ENCODE results near the gene SEC23A. TPM values are rescaled to one million over a fixed set of nuclear protein-coding genes. Genes with fewer than 3 reads are reported as not detected.

The SEC23A gene
- total and polyA plus RNA-seq, 11 donors: 14.1 to 116 (median 82.5) TPM

GRCh38 chr14:39043352-39043943 lies 59.6 kb downstream of the SEC23A start:
- Histone ChIP-seq H3K27ac (no peak overlapping the region), H3K4me3 (no peak overlapping the region), H3K9me3 (no peaks in the 10 kb centered on the region), H3K4me1 (no peaks in the 10 kb centered on the region), H3K36me3 (peaks cover 0 to 100% (median 96%) of the 10 kb centered on the region in 9 donors), H3K27me3 (no peaks in the 10 kb centered on the region)
- ATAC-seq: no peak
- intact Hi-C loops (cut with DNase I): no loop called here
- DNase-seq: no peak
- TF ChIP-seq CTCF (IDR thresholded peaks at IDR 0.05) (no peak), POLR2A (IDR thresholded peaks at IDR 0.05) (no peak)
- WGBS, 4 donors: 68 to 85% (median 74%) methylated on average over 1 of the region's 1 CpG

GRCh38 chr14:39040529-39040928 lies 62.5 kb downstream of the SEC23A start:
- whole genome bisulfite sequencing, 4 donors: 97 to 99% (median 98%) methylated on average over 2 of the region's 2 CpGs

GRCh38 chr14:39038542-39038941 lies 64.5 kb downstream of the SEC23A start:
- no peak overlapping the region for H3K27ac ChIP-seq
- peaks cover 0 to 100% (median 89%) of the 10 kb centered on the region in 9 donors for H3K36me3 ChIP-seq
- DNase-seq (no peak), ATAC-seq (no peak)
- H3K27me3 ChIP-seq: no peaks in the 10 kb centered on the region
- H3K9me3 ChIP-seq: no peaks in the 10 kb centered on the region
- 92 to 96% (median 92%) methylated on average over 2 of the region's 2 CpGs for WGBS, 4 donors
- no peaks in the 10 kb centered on the region for H3K4me1 ChIP-seq
- intact Hi-C loops (cut with DNase I): no loop called here
- no peak overlapping the region for H3K4me3 ChIP-seq
- TF ChIP-seq CTCF (IDR thresholded peaks at IDR 0.05): no peak
- no peak for TF ChIP-seq POLR2A (IDR thresholded peaks at IDR 0.05)

More at GRCh38 chr14:39040529-39040928, 62.5 kb downstream of the SEC23A start:
- no peak overlapping the region for H3K4me3 ChIP-seq
- H3K36me3 ChIP-seq: peaks cover 0 to 100% (median 96%) of the 10 kb centered on the region in 9 donors
- no peak for TF ChIP-seq CTCF (IDR thresholded peaks at IDR 0.05)
- TF ChIP-seq POLR2A (IDR thresholded peaks at IDR 0.05): no peak
- no peak for ATAC-seq
- H3K9me3 ChIP-seq: no peaks in the 10 kb centered on the region
- no peak overlapping the region for H3K27ac ChIP-seq
- no peaks in the 10 kb centered on the region for H3K4me1 ChIP-seq
- DNase-seq: no peak
- no peaks in the 10 kb centered on the region for H3K27me3 ChIP-seq
- intact Hi-C loops (cut with DNase I): no loop called here

- TF ChIP-seq CTCF (IDR thresholded peaks at IDR 0.05): no peak
- no peak for TF ChIP-seq POLR2A (IDR thresholded peaks at IDR 0.05)
- WGBS, 4 donors: 96 to 98% (median 97%) methylated on average over 5 of the region's 5 CpGs
- H3K4me1 ChIP-seq: no peaks in the 10 kb centered on the region
- H3K4me3 ChIP-seq: no peak overlapping the region
- intact Hi-C loops (cut with DNase I): no loop called here
- H3K36me3 ChIP-seq: peaks cover 0 to 100% (median 89%) of the 10 kb centered on the region in 9 donors
- H3K27ac ChIP-seq: no peak overlapping the region
- no peaks in the 10 kb centered on the region for H3K27me3 ChIP-seq
- H3K9me3 ChIP-seq: no peaks in the 10 kb centered on the region
- no peak for ATAC-seq
- DNase-seq: no peak
These were observed 66.3 kb downstream of the SEC23A start for GRCh38 chr14:39036760-39037159.

Measured in heart left ventricle (tissue), 16 donors.